PFSK-1 (cell line): ENCODE data around the gene SLC12A3.

ENCODE experiments used
- FOXP2 ChIP-seq: optimal IDR thresholded peaks from 2 replicates; pipeline ENCODE3; 2011; ENCODE audit warnings: borderline replicate concordance, control low read depth, inconsistent platforms; ENCODE audit not compliant: insufficient read depth; ENCODE audit errors: extremely low read length, extremely low read depth
- POLR2AphosphoS5 ChIP-seq: IDR thresholded peaks from 2 replicates; pipeline ENCODE4 v1.6.1; 2012; ENCODE audit warnings: low read depth, mild to moderate bottlenecking, control low read depth, low read length, moderate library complexity
- SIN3A ChIP-seq: IDR thresholded peaks from 2 replicates; pipeline ENCODE4 v1.6.1; 2012; ENCODE audit warnings: mild to moderate bottlenecking, low read length, moderate library complexity, borderline replicate concordance; ENCODE audit not compliant: insufficient read depth
- TAF1 ChIP-seq: IDR thresholded peaks from 2 replicates; pipeline ENCODE4 v1.6.1; 2012; ENCODE audit warnings: low read length, control low read depth, borderline replicate concordance; ENCODE audit not compliant: insufficient read depth
- TF ChIP-seq, protein P1 (sequence below), 2 experiments: IDR thresholded peaks; 2 replicates each; pipeline versions ENCODE4 v1.6.1 to v1.8.0; 2011 to 2012; ENCODE audit warnings: low read depth in 2 of 2, low read length in 2 of 2, control low read depth in 1 of 2, inconsistent platforms in 1 of 2, mild to moderate bottlenecking in 1 of 2, moderate library complexity in 1 of 2; ENCODE audit not compliant: insufficient read depth in 1 of 2

Gene SLC12A3

DNA sequence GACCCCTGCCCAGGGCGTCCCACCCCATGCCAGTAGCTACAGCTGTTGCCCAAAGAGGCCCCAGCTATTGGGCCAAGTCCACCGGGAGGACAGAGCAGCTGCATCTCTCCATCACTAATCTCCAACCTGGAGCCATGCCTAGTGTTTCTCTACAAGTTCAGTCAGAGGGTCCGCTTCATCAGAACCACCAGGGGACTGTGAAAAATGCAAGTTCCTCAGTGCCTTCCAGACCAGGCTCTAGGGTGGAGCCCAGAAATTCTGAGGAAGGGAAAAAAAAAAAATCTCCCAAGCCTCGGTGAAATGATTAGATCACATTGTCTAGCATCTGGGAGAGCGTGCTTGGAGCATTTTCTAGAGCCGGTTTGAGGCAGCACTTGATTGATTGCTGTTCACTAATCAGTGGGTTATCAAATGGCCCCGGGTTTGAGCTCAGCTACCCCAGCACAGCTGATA is 44.5 kb downstream of the SLC12A3 start:
- TF ChIP-seq, protein P1, sequence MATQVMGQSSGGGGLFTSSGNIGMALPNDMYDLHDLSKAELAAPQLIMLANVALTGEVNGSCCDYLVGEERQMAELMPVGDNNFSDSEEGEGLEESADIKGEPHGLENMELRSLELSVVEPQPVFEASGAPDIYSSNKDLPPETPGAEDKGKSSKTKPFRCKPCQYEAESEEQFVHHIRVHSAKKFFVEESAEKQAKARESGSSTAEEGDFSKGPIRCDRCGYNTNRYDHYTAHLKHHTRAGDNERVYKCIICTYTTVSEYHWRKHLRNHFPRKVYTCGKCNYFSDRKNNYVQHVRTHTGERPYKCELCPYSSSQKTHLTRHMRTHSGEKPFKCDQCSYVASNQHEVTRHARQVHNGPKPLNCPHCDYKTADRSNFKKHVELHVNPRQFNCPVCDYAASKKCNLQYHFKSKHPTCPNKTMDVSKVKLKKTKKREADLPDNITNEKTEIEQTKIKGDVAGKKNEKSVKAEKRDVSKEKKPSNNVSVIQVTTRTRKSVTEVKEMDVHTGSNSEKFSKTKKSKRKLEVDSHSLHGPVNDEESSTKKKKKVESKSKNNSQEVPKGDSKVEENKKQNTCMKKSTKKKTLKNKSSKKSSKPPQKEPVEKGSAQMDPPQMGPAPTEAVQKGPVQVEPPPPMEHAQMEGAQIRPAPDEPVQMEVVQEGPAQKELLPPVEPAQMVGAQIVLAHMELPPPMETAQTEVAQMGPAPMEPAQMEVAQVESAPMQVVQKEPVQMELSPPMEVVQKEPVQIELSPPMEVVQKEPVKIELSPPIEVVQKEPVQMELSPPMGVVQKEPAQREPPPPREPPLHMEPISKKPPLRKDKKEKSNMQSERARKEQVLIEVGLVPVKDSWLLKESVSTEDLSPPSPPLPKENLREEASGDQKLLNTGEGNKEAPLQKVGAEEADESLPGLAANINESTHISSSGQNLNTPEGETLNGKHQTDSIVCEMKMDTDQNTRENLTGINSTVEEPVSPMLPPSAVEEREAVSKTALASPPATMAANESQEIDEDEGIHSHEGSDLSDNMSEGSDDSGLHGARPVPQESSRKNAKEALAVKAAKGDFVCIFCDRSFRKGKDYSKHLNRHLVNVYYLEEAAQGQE (IDR thresholded peaks at IDR 0.05; ENCODE audit: insufficient read depth in 1 of 2, low read depth in 2 of 2, low read length in 2 of 2) = no peak
- no peak for TF ChIP-seq FOXP2
- TF ChIP-seq POLR2AphosphoS5 = no peak
- TF ChIP-seq TAF1 = no peak

DNA sequence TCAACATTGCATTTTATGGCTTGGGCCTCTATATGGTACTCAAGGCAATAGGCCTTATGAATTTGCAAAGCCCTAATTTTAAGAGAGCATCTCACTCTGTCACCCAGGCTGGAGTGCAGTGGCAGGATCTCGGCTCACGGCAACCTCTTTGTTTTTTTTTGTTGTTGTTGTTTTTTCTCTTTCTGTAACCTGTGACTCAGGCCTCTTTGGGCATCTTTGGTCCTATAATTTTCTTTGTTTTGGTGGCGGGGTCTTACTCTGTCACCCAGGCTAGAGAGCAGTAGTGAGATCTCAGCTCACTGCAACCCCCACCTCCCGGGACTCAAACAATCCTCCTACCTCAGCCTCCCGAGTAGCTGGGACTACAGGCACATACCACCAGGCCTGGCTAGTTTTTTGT is 45.1 kb downstream of the SLC12A3 start:
- no peak for TF ChIP-seq TAF1
- no peak for TF ChIP-seq SIN3A
- TF ChIP-seq, protein P1 (IDR thresholded peaks at IDR 0.05; ENCODE audit: insufficient read depth in 1 of 2, low read depth in 2 of 2, low read length in 2 of 2) = no peak
- no peak for TF ChIP-seq POLR2AphosphoS5
- no peak for TF ChIP-seq FOXP2

DNA sequence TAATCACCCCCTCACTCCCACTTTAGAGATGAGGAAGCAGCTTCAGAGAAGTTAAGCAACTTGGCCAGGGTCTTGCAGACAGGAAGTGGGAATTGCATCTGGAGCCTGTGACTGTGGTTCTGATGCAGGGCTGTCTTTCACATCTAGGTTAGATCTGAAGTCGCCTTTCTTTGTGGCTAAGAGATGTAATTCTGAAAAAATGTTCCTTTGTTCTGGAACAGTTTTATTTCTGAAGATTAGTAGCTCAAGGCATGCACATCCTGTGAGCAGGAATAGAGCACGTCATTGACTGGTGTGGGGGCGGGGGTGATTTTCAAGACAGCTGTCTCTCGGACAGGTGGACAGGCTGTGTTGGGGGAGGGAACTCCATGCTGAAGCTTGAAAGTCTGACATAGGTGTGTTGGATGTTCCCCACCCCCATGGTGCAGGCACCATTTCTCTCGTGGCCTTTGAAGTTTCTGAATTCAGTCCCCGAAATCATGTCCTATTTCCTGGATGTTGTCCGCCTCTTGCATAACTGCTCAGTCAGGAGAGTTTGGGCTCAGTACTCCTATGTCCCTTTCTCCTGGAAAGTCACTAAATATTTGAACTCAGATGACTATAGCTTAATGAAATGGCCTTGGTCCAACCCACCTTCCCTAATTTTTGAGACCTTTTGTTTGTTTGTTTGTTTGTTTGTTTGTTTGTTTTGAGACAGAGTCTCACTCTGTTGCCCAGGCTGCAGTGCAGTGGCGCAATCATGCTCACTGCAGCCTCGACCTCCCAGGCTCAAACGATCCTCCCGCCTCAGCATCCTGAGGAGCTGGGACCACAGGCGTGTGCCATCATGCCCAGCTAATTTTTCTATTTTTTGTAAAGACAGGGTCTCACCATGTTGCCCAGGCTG is 45.9 kb downstream of the SLC12A3 start:
- TF ChIP-seq FOXP2 = no peak
- TF ChIP-seq SIN3A = no peak
- no peak for TF ChIP-seq TAF1
- no peak for TF ChIP-seq POLR2AphosphoS5
- TF ChIP-seq, protein P1 (IDR thresholded peaks at IDR 0.05; ENCODE audit: insufficient read depth in 1 of 2, low read depth in 2 of 2, low read length in 2 of 2) = no peak

DNA sequence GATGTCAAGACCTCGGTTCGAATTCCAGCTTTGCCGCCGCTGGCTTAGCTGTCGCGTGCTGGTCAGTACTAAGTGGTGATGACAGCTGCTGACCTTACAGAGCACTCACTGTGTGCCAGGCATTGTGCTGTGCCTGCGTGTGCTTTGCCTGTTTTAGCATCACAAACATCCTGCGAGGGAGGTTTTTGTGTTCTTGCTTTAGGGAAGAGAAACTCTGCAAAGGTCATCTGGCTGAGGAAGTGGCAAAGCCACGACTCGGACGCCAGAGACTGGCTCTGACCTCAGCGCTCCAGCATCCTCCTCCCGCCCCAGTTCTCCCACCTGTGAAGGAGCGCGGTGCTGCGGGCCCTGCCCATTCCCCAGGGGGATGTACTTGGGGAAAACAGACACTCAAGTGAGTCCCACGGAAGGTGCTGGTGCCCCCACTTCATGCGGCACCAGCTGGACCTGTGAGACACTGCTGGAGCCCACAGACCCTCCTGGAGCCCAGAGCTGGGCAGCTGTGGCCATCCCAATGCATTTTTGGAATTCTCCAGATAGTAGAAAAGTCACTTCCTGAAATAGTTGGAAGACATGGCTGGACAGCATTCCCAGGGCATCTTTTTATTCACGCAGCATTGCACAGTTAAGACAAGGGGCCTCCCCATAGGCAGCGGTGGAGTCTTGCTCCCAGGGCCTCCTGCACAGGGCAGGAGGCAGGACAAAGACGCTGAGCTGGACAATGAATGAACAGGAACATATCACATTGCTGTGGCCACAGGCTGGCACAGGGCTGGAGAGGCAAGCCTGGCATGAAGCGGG is 47.0 kb downstream of the SLC12A3 start:
- TF ChIP-seq SIN3A = no peak
- TF ChIP-seq TAF1 = no peak
- TF ChIP-seq POLR2AphosphoS5 = no peak

DNA sequence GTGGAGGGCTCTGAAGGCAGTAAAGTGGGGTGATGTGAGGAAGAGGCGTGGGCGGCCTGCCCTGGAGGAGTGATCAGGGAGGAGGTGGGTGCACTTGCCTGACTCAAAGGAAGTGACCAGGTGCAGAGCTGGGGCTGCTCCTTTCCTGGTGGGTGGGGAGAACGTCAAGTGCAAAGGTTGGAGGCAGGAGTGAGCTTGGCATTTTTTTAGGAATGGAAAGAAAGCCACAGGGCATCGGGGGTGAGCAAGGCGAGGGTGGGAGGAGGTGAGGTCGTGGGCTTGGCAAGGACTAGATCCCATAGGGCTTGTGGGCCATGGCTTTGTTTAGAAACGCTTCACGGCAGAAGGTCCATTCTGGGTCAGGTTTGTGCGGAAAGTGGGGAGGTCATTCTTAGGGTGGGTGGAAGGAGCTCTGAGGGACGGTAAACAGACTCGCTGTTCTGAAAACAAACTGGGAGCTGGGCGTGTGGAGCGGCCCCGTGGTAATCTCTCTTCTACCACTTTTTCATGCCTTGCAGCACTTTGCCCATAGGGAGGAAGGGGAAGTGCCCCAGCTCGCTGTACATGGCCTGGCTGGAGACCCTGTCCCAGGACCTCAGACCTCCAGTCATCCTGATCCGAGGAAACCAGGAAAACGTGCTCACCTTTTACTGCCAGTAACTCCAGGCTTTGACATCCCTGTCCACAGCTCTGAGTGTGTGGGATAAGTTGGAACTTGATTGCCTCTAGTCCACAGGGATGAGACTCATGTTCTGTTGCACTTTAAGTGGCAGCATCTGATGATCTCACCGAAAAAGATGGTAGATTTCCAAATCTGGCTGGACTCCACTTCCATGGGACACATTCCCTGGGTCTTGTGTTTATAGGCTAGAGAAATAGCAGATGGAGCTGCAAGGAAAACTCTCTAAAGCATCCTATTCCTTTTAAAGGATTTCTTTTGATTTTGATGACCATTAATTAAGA is 48.0 kb downstream of the SLC12A3 start:
- no peak for TF ChIP-seq POLR2AphosphoS5
- no peak for TF ChIP-seq FOXP2
- TF ChIP-seq, protein P1 (IDR thresholded peaks at IDR 0.05; ENCODE audit: insufficient read depth in 1 of 2, low read depth in 2 of 2, low read length in 2 of 2) = no peak
- no peak for TF ChIP-seq SIN3A
- TF ChIP-seq TAF1 = no peak
